Stimulated activated CD8-positive, alpha-beta memory T cell treated with anti-CD3 and anti-CD28 coated beads, Interleukin-12 subunit alpha, Interleukin-12 subunit beta, amount 100 ng/mL, for 1 hour (primary cell): ENCODE data around the gene CEP72.
"Not testable (repeated sequence)": the region's sequence is repeated elsewhere in the genome, so short reads cannot be mapped to it uniquely, and the experiment has no call there.

Experiments
- DNase-seq: peaks from one replicate; pipeline ENCODE4 v3.0.0-alpha.2; 2020; ENCODE audit warnings: low read depth

Gene CEP72

GRCh38 chr5:617896-618295 lies 5.8 kb downstream of the CEP72 start:
- DNase-seq = no peak

DNA sequence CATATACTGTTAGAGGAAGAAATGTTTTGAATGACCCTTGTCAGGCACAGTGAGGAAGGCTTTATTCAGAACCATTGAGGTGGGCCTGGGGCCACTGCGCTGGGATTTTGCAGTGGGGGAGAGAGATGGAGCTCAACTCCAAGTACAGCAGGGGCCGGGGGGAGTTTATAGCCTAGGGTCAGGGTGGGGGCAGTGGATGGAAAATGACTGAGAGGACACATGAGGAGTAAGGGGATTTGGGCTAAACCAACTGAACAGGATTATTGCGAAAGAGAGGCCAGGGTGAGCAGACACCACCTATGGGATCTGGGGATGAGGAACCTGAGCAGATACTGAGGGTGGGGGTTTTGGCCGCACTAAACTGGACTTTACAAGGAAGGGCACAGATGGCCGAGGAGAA lies 6.3 kb downstream of the CEP72 start:
- DNase-seq = no peak

DNA sequence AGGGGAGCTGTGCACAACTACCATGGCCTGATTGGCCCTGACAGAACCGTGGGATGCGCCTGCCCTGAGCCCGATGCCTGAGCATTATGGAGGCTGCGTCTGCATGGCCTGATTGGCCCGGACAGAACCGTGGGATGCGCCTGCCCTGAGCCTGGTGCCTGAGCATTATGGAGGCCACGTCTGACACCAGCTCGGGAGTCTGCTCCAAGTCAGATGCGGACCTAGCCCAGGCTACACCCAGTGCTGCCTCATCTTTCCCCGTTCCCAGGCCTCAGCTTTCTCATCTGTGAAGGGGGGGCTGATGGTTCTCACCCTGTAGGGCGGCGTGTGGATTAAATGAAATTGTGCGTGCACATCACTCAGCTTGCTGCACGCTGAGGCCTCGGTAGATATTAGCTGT lies 7.3 kb downstream of the CEP72 start:
- no peak for DNase-seq

GRCh38 chr5:620152-620551 lies 8.0 kb downstream of the CEP72 start:
- no peak for DNase-seq

GRCh38 chr5:620586-621180 lies 8.5 kb downstream of the CEP72 start:
- no peak for DNase-seq

- no peak for DNase-seq
Observed at GRCh38 chr5:621341-621761, 9.2 kb downstream of the CEP72 start.

GRCh38 chr5:622359-622758 lies 10.2 kb downstream of the CEP72 start:
- no peak for DNase-seq

DNA sequence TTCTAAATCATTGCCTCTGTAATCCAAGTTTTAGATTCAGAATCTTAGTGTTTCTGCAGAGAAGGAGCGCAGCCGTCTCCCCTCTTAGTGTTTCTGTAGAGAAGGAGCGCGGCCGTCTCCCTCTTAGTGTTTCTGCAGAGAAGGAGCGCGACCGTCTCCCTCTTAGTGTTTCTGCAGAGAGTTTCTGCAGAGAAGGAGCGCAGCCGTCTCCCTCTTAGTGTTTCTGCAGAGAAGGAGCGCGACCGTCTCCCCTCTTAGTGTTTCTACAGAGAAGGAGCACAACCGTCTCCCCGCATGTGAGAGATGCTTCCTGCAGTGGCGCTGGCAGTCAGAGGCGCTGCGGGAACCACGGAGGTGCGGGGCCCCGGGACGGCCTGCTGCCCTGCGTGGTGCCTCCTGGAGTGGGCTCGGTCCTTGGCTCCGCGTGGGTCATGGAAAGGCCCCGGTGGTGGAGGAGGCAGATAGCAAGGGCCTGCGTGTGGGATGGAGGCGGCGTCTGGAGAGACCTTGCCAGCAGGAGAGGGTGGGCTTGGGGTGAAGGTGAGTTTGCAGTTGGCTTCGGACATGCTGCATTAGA lies 10.9 kb downstream of the CEP72 start:
- no peak for DNase-seq

- no peak for DNase-seq
Observed at GRCh38 chr5:623531-623930, 11.4 kb downstream of the CEP72 start.

DNA sequence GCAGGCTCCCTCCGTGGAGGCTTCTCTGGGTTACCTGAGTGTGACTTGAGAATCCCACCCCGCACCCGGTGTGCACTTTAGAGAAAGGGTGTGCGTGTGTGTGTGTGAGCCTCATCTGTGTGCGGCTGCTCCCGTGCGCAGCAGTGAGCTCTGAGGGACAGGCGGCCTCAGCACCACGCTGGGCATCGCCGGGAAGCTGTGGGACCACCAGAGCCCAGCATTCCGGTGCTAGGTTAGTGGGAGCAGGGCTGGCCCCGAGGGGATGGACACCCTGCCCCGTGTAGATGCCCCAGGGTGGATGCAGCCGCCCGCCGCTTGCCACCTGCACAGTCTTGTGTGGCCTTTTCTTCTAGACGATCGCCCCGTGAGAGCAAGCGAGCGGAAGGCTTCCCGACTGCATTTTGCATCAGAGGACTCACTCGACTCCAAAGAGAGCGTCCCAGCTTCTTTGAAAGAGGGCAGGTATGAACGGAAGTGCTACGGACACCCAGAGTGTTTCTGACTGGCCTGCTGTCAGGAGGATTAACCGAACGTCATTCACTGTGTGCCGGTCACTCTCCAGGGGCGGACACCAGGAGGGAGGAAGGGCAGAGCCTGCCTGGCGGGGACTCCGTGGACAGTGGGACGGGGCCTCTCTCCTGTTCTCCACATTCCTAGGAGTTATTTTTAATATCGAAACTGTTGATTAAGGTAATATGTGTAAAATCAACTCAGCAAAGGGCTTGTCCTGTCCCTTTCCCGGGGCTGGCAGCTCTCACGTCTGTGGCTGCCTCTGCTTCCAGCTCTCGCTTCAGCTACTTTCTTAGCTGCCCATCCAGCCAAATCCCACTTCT lies 12.2 kb downstream of the CEP72 start:
- DNase-seq = no peak

DNA sequence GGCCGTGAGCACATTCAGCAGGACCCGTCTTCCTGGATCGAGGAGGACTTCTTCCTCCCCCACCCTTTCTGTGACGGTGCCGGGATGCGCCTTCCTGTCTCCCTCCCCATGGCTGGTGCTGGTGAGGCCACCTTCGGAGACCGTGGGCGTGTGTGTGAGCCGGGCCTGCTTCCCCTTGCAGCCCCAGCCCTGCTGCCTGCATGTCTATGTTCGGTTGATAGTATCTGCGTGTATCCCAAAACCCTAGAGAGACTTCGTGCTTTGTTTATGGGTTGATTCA lies 12.8 kb downstream of the CEP72 start:
- no peak for DNase-seq

- no peak for DNase-seq
Observed at GRCh38 chr5:625516-625915, 13.4 kb downstream of the CEP72 start.

- no peak for DNase-seq
Observed at GRCh38 chr5:626850-627249, 14.7 kb downstream of the CEP72 start.

DNA sequence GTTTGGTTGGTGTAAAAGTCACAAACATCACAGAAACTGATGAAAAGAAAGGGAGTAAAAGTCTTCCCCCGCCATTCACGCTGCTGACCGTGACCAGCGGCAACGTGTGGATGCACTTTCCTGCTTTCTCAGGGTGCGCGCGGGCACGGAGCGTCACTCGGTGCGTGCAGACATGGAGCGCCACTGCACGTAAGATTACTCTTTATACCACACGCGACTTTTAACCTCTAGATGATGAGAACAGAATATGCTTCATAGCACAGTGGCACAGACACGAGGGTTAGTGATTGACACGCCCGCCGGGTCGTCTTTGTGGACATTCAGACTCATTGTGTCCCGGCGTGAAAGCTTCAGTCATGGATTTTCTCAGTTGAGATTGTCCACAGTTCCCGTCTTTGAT lies 15.7 kb downstream of the CEP72 start:
- DNase-seq = no peak

DNA sequence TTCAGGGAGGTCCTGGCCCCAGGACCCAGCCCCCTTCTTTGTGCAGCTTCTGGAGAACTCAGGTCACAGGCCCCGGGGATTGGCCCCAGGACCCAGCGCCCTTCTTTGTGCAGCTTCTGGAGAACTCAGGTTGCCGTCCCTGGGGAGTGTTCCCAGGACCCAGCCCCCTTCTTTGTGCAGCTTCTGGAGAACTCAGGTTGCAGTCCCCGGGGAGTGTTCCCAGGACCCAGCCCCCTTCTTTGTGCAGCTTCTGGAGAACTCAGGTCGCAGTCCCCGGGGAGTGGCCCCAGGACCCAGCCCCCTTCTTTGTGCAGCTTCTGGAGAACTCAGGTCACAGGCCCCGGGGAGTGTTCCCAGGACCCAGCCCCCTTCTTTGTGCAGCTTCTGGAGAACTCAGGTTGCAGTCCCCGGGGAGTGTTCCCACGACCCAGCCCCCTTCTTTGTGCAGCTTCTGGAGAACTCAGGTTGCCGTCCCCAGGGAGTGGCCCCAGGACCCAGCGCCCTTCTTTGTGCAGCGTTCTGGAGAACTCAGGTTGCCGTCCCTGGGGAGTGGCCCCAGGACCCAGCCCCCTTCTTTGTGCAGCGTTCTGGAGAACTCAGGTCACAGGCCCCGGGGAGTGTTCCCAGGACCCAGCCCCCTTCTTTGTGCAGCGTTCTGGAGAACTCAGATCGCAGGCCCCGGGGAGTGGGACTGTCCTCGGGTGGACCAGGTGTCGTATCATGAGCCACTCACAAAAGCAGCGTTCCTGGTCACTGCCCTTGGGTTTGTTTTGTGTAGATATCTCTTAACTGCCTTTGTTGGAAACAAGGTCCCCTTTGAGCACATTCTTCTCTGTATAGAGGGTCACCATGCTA lies 16.4 kb downstream of the CEP72 start:
- not testable (repeated sequence) for DNase-seq

DNA sequence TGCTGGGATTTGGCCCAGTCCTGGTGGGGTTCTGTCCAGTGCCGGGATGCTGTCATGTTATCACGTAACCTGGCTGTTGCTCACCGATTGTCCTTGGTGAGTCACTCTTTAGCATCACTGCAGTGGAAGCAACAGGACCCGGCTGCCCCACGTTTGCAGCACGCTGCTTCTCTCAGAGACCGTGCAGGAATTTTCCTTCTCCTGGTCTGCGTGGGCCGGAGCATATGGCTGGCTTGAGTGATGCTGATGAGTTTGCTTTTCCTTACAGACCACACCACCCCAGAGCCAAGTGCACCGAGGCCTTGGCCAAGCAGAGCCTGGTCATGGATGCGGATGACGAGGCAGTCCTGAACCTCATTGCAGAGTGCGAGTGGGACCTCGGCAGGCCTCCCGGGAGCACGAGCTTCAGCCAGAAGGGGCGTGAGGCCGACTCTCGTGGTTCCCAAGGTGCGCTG lies 21.4 kb downstream of the CEP72 start:
- DNase-seq = no peak

GRCh38 chr5:634191-634590 lies 22.1 kb downstream of the CEP72 start:
- no peak for DNase-seq

- no peak for DNase-seq
Observed at GRCh38 chr5:635306-636055, 23.3 kb downstream of the CEP72 start.

GRCh38 chr5:636951-637350 lies 24.8 kb downstream of the CEP72 start:
- no peak for DNase-seq

GRCh38 chr5:637581-638450 lies 25.7 kb downstream of the CEP72 start:
- DNase-seq = no peak
